DOHH2 (cell line): ENCODE measurements around the gene SYT1.

Experiments
- H3F3A ChIP-seq: fragments of 200-600 bp; sonication (generic), shearing (Covaris generic); 2 replicates; pipeline ENCODE4 v1.6.0; 2016; ENCODE audit warnings: antibody characterized with exemption, mild to moderate bottlenecking; ENCODE audit not compliant: control insufficient read depth, insufficient read depth
- H3K27ac ChIP-seq: fragments of 200-600 bp; sonication (generic); 2 replicates; pipeline ENCODE4 v1.5.1; 2014; ENCODE audit warnings: low read depth, mild to moderate bottlenecking, low read length, moderate library complexity
- H3K27me3 ChIP-seq: fragments of 200-600 bp; sonication (generic); 2 replicates; pipeline ENCODE4 v1.6.1; 2014; ENCODE audit warnings: mild to moderate bottlenecking, low read length, mixed read lengths; ENCODE audit not compliant: control insufficient read depth
- H3K36me3 ChIP-seq: fragments of 200-600 bp; sonication (generic); 2 replicates; pipeline ENCODE4 v1.6.1; 2014; ENCODE audit warnings: mild to moderate bottlenecking, low read length, moderate library complexity, mixed read lengths; ENCODE audit not compliant: control insufficient read depth
- H3K4me1 ChIP-seq: fragments of 200-600 bp; sonication (generic); 2 replicates; pipeline ENCODE4 v1.6.1; 2014; ENCODE audit warnings: mild to moderate bottlenecking, low read length, mixed read lengths; ENCODE audit not compliant: control insufficient read depth
- H3K4me2 ChIP-seq: fragments of 200-600 bp; sonication (generic); 2 replicates; pipeline ENCODE4 v1.6.0; 2014; ENCODE audit warnings: mild to moderate bottlenecking, low read length, moderate library complexity
- H3K4me3 ChIP-seq: fragments of 200-600 bp; sonication (generic); 2 replicates; pipeline ENCODE4 v1.5.1; 2014; ENCODE audit warnings: mild to moderate bottlenecking, low read length, mixed read lengths
- H3K79me2 ChIP-seq: fragments of 200-600 bp; sonication (generic); 2 replicates; pipeline ENCODE4 v1.6.1; 2014; ENCODE audit warnings: mild to moderate bottlenecking, low read length, mixed read lengths; ENCODE audit not compliant: control insufficient read depth
- H3K9me2 ChIP-seq: fragments of 200-600 bp; sonication (generic); replicated peaks from 2 replicates; pipeline ENCODE4 v1.6.1; 2014; ENCODE audit warnings: mild to moderate bottlenecking, low read length, mixed read lengths; ENCODE audit not compliant: control insufficient read depth
- H3K9me3 ChIP-seq: fragments of 200-600 bp; sonication (generic); 2 replicates; pipeline ENCODE4 v1.6.1; 2014; ENCODE audit warnings: antibody characterized with exemption, low read length, mixed read lengths; ENCODE audit not compliant: control insufficient read depth, insufficient read depth
- H4K20me1 ChIP-seq: fragments of 200-600 bp; sonication (generic); 2 replicates; pipeline ENCODE4 v1.6.0; 2014; ENCODE audit warnings: low read depth, mild to moderate bottlenecking, antibody characterized with exemption, low read length, moderate library complexity; ENCODE audit not compliant: control insufficient read depth, insufficient read depth
- CTCF ChIP-seq: fragments of 200-600 bp; sonication (generic); IDR thresholded peaks from one replicate; pipeline ENCODE4 v1.5.1; 2014; ENCODE audit warnings: antibody characterized with exemption, mild to moderate bottlenecking, low read depth, low read length; ENCODE audit not compliant: poor library complexity, severe bottlenecking
- EZH2phosphoT487 ChIP-seq: fragments of 200-600 bp; sonication (generic); IDR thresholded peaks from 2 replicates; pipeline ENCODE4 v1.6.1; 2017; ENCODE audit warnings: borderline replicate concordance, mild to moderate bottlenecking, antibody characterized with exemption, low read length, moderate library complexity, mixed read lengths

The SYT1 gene

GRCh38 chr12:79168687-79169086 is 304.1 kb downstream of the SYT1 start:
- no peaks in the 10 kb centered on the region for H3K27me3 ChIP-seq
- TF ChIP-seq EZH2phosphoT487 (no peak), CTCF (no peak)
- H3F3A ChIP-seq = no peaks in the 10 kb centered on the region
- H3K4me3 ChIP-seq = no peak overlapping the region
- H4K20me1 ChIP-seq = no peaks in the 10 kb centered on the region
- H3K9me2 ChIP-seq = no peaks in the 10 kb centered on the region
- no peaks in the 10 kb centered on the region for H3K79me2 ChIP-seq
- no peaks in the 10 kb centered on the region for H3K4me1 ChIP-seq
- H3K27ac ChIP-seq = no peak overlapping the region
- H3K4me2 ChIP-seq = no peak overlapping the region
- no peaks in the 10 kb centered on the region for H3K9me3 ChIP-seq
- H3K36me3 ChIP-seq = no peaks in the 10 kb centered on the region

GRCh38 chr12:79174626-79175025 is 310.1 kb downstream of the SYT1 start:
- no peaks in the 10 kb centered on the region for H4K20me1 ChIP-seq
- no peak overlapping the region for H3K4me2 ChIP-seq
- no peak overlapping the region for H3K4me3 ChIP-seq
- H3K9me3 ChIP-seq = no peaks in the 10 kb centered on the region
- H3K4me1 ChIP-seq = no peaks in the 10 kb centered on the region
- no peaks in the 10 kb centered on the region for H3K9me2 ChIP-seq
- no peak for TF ChIP-seq EZH2phosphoT487
- TF ChIP-seq CTCF = no peak
- H3K79me2 ChIP-seq = no peaks in the 10 kb centered on the region
- H3K27me3 ChIP-seq = no peaks in the 10 kb centered on the region
- no peaks in the 10 kb centered on the region for H3K36me3 ChIP-seq
- H3K27ac ChIP-seq = no peak overlapping the region
- no peaks in the 10 kb centered on the region for H3F3A ChIP-seq

- no peaks in the 10 kb centered on the region for H3K9me3 ChIP-seq
- TF ChIP-seq CTCF (no peak), EZH2phosphoT487 (no peak)
- no peak overlapping the region for H3K4me2 ChIP-seq
- no peak overlapping the region for H3K4me3 ChIP-seq
- H4K20me1 ChIP-seq = no peaks in the 10 kb centered on the region
- no peaks in the 10 kb centered on the region for H3K27me3 ChIP-seq
- H3F3A ChIP-seq = no peaks in the 10 kb centered on the region
- H3K27ac ChIP-seq = no peak overlapping the region
- no peaks in the 10 kb centered on the region for H3K79me2 ChIP-seq
- H3K36me3 ChIP-seq = no peaks in the 10 kb centered on the region
- no peaks in the 10 kb centered on the region for H3K9me2 ChIP-seq
- H3K4me1 ChIP-seq = no peaks in the 10 kb centered on the region
Observed at GRCh38 chr12:79183003-79183402, 318.4 kb downstream of the SYT1 start.

GRCh38 chr12:79183926-79184325 is 319.4 kb downstream of the SYT1 start:
- Histone ChIP-seq H3K27ac (no peak overlapping the region), H3F3A (no peaks in the 10 kb centered on the region), H3K4me3 (no peak overlapping the region), H3K9me2 (no peaks in the 10 kb centered on the region), H3K27me3 (no peaks in the 10 kb centered on the region), H3K4me2 (no peak overlapping the region), H3K79me2 (no peaks in the 10 kb centered on the region), H3K4me1 (no peaks in the 10 kb centered on the region), H3K36me3 (no peaks in the 10 kb centered on the region), H3K9me3 (no peaks in the 10 kb centered on the region), H4K20me1 (no peaks in the 10 kb centered on the region)
- TF ChIP-seq EZH2phosphoT487 = no peak
- TF ChIP-seq CTCF = no peak
